Measurements from ENCODE around the gene PRELP. TPM values are rescaled to one million over a fixed set of nuclear protein-coding genes. Genes with fewer than 3 reads are reported as not detected.

Gene PRELP
- total RNA-seq, 4 donors from 2014 or later = 63.1 to 140 (median 80.8) TPM

DNA sequence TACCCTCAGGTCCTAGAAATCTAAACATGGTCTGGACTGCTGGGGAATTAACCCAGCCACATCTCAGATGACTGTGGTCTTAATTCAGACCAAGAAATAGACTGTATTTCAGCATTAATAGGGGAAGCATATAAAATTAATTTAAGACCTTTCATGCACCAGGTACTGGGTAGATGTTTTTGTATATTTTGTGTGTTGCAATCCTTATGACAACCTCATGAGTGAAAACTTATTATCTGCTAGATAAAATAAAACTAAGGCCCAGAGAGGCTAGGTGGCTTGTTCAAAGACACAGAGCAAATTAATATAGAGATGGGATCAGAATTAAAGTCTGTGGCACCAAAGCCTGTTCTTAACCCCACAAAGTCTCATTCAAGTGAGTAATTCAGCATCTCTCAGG is 58.4 kb downstream of the PRELP start:
- TF ChIP-seq, protein P1, sequence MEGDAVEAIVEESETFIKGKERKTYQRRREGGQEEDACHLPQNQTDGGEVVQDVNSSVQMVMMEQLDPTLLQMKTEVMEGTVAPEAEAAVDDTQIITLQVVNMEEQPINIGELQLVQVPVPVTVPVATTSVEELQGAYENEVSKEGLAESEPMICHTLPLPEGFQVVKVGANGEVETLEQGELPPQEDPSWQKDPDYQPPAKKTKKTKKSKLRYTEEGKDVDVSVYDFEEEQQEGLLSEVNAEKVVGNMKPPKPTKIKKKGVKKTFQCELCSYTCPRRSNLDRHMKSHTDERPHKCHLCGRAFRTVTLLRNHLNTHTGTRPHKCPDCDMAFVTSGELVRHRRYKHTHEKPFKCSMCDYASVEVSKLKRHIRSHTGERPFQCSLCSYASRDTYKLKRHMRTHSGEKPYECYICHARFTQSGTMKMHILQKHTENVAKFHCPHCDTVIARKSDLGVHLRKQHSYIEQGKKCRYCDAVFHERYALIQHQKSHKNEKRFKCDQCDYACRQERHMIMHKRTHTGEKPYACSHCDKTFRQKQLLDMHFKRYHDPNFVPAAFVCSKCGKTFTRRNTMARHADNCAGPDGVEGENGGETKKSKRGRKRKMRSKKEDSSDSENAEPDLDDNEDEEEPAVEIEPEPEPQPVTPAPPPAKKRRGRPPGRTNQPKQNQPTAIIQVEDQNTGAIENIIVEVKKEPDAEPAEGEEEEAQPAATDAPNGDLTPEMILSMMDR (IDR thresholded peaks at IDR 0.05; ENCODE audit: low read depth) = no peak

DNA sequence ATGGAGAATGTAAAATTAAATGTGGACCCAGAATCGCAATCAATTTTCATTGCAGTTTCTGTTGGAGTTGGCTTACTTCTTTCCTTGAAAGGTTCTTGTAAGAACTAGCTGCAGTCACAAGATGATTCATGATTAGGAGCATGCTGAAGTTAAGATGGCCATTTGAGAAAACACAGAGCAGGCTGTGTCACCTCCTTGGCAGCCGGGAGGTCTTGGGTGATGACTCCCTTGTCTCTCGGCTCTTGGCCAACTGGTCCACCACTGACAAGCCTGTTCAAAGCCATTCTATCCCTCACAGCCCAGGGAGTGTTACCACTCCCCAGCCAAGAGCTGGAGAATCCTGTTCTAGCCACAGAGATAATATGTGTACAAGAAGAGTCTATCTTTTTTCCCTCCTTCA is 58.9 kb downstream of the PRELP start:
- TF ChIP-seq, protein P1 (IDR thresholded peaks at IDR 0.05; ENCODE audit: low read depth) = no peak

DNA sequence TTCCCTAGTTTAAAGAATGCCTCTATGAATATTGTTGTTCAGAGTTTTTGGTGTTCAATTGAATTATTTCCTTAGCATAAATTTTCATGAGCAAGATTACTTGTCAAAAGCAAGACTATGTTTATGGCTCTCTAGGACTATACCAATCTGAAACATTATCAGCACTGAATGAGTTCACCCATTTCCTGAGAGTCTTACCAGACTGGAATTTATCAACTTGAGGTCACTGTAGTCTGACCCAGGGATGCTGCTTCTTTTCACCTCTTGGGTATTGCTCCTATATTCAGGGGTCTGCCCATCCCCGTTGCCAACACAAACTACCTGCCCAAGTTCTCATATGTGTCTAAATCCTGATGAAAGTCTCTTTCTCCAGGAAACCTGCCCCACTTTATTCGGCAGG is 61.0 kb downstream of the PRELP start:
- TF ChIP-seq, protein P1 (IDR thresholded peaks at IDR 0.05; ENCODE audit: low read depth) = no peak

DNA sequence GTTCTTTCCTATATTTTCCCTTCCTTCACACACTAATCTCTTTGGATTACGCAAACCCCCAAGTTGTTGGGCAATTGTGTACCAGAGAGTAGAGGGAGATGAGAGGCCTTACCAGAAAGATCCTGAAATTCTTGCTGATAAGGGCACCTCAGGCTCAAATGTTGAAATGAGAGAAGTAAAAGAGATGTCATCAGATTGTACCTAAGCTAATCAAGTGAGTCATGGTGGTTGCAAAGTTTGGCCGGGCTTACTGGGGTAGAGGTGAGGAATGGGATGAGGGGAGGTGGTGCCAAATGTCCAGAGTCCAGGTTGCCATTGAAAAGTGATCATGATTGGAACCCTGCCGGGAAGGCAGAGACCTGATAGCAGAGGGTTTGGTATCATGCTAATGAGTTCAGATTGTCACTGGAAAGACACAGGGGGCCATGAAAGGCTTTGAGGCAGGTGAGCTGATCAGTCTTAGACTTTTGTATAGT is 61.4 kb downstream of the PRELP start:
- TF ChIP-seq, protein P1 (IDR thresholded peaks at IDR 0.05; ENCODE audit: low read depth) = no peak

DNA sequence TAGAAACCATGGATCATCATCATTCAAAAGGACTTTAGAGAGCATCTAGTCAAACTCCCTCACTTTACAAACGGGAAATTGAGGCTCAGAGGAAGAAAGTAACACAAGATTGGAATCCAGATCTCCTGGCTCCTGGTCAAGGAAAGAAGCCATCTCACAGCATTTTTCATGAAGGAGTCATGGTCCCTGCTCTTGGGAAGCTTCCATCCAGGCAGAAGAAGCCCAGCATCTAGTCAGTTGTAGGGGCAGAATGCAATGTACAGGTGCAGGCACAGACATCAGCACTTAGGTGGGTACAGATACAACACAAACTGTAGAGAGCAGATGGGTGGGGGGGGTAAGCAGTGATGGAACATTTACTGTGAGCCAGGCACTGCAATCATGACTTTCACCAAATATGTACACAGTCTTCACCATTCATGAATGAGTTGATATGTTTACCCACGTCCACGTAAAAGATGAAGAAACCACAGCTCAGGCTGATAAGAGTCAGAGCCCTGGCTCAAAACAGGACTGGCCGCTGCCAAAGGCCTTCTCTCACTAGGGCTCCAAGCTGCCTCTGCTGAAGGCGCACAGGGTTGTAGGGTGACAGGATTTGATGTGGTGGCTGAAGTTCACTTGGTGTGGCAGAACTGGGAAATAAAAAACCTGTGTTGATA is 62.3 kb downstream of the PRELP start:
- TF ChIP-seq, protein P1 (IDR thresholded peaks at IDR 0.05; ENCODE audit: low read depth) = no peak

DNA sequence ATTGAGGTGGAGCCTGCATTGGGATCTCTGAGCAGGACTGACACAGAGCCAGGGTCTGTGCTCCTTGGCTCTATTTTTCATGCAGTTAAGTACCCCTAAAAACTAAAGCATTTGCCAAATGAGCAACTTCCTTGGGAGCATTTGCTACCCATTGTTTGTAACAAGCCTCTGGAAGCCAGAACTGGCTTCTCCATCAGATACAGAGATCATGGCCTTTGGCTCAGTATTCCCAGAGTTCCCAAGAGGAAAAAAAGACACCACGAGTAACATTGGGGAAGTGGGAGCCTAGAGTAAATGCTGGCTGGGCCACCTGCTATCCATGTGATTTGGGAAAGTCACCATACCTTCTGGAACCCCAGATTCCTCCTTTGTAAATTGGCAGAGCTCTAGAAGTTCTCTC is 63.1 kb downstream of the PRELP start:
- TF ChIP-seq, protein P1 (IDR thresholded peaks at IDR 0.05; ENCODE audit: low read depth) = no peak

DNA sequence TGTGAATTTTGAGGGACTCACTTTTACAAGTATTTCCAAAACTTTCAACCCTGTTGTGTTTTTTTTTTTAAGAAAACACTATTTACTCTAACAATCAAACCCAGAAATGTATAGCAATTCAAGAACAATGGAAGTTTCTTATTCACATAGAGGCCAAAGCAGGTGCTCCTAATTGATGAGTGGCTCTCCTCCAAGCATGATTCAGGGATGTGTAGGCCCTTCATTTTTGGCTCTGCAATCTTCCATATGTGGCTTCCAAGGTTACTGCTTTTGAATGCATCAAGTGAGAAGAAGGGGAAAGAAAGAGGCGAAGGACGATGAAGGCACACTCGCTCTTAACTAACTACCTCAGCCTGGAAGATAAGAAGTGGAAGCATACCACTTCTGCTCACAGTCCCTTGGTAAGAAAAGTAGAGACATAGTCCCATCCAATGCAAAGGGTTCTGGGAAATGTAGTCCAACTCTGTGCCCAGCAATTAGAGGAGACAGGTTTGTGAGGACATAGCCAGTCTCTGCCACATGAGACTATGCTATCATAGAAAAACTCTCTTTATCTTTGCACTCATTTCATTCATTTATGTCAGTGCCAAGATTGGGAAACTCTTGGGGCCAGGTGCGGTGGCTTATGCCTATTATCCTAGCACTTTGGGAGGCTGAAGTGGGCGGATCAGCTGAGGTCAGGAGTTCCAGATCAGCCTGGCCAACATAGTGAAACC is 64.4 kb downstream of the PRELP start:
- TF ChIP-seq, protein P1 (IDR thresholded peaks at IDR 0.05; ENCODE audit: low read depth) = no peak
